ENCODE data around the gene ATP6V0E1.

ATP6V0E1 gene

GRCh38 chr5:172979778-172980177 is 3.8 kb upstream of the ATP6V0E1 start:
- H3K36me3 ChIP-seq (ENCODE audit: low read length): no peaks in the 10 kb centered on the region
- H3K27ac ChIP-seq (ENCODE audit: low read depth, low read length): no peak overlapping the region
- H3K27me3 ChIP-seq (ENCODE audit: low read length): no peaks in the 10 kb centered on the region
- H2AFZ ChIP-seq (ENCODE audit: low read depth, low read length, severe bottlenecking): no peak overlapping the region
- H4K20me1 ChIP-seq (ENCODE audit: low read depth, low read length): no peaks in the 10 kb centered on the region
- H3K4me3 ChIP-seq (ENCODE audit: insufficient read depth, low read length, poor library complexity, severe bottlenecking): no peak overlapping the region
- no peak overlapping the region for H3K9ac ChIP-seq (ENCODE audit: low read length)
- no peak for TF ChIP-seq EZH2phosphoT487 (conservative IDR thresholded peaks at IDR 0.05; ENCODE audit: low read length)
- TF ChIP-seq, protein P1, sequence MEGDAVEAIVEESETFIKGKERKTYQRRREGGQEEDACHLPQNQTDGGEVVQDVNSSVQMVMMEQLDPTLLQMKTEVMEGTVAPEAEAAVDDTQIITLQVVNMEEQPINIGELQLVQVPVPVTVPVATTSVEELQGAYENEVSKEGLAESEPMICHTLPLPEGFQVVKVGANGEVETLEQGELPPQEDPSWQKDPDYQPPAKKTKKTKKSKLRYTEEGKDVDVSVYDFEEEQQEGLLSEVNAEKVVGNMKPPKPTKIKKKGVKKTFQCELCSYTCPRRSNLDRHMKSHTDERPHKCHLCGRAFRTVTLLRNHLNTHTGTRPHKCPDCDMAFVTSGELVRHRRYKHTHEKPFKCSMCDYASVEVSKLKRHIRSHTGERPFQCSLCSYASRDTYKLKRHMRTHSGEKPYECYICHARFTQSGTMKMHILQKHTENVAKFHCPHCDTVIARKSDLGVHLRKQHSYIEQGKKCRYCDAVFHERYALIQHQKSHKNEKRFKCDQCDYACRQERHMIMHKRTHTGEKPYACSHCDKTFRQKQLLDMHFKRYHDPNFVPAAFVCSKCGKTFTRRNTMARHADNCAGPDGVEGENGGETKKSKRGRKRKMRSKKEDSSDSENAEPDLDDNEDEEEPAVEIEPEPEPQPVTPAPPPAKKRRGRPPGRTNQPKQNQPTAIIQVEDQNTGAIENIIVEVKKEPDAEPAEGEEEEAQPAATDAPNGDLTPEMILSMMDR (IDR thresholded peaks at IDR 0.05; ENCODE audit: insufficient read depth, low read length, poor library complexity, severe bottlenecking): no peak
- H3K79me2 ChIP-seq (ENCODE audit: insufficient read depth, low read length): peaks cover 12% of the 10 kb centered on the region
- no peaks in the 10 kb centered on the region for H3K9me2 ChIP-seq (replicated peaks; ENCODE audit: insufficient read depth, low read length)
- no peaks in the 10 kb centered on the region for H3K9me3 ChIP-seq (ENCODE audit: insufficient read depth, low read length)
- no peak overlapping the region for H3K4me2 ChIP-seq (ENCODE audit: low read depth, low read length, poor library complexity, severe bottlenecking)
- H3F3A ChIP-seq (ENCODE audit: insufficient read depth): peaks cover 9% of the 10 kb centered on the region

- TF ChIP-seq, protein P1 (IDR thresholded peaks at IDR 0.05; ENCODE audit: insufficient read depth, low read length, poor library complexity, severe bottlenecking): no peak
- no peak for TF ChIP-seq EZH2phosphoT487 (conservative IDR thresholded peaks at IDR 0.05; ENCODE audit: low read length)
- no peaks in the 10 kb centered on the region for H3K9me3 ChIP-seq (ENCODE audit: insufficient read depth, low read length)
- H4K20me1 ChIP-seq (ENCODE audit: low read depth, low read length): no peaks in the 10 kb centered on the region
- no peak overlapping the region for H3K4me3 ChIP-seq (ENCODE audit: insufficient read depth, low read length, poor library complexity, severe bottlenecking)
- H3K79me2 ChIP-seq (ENCODE audit: insufficient read depth, low read length): peaks cover 32% of the 10 kb centered on the region
- no peak overlapping the region for H3K4me2 ChIP-seq (ENCODE audit: low read depth, low read length, poor library complexity, severe bottlenecking)
- H3K9me2 ChIP-seq (replicated peaks; ENCODE audit: insufficient read depth, low read length): no peaks in the 10 kb centered on the region
- peaks cover 9% of the 10 kb centered on the region for H3F3A ChIP-seq (ENCODE audit: insufficient read depth)
- H3K27ac ChIP-seq (ENCODE audit: low read depth, low read length): no peak overlapping the region
- no peaks in the 10 kb centered on the region for H3K27me3 ChIP-seq (ENCODE audit: low read length)
- H2AFZ ChIP-seq (ENCODE audit: low read depth, low read length, severe bottlenecking): no peak overlapping the region
- no peak overlapping the region for H3K9ac ChIP-seq (ENCODE audit: low read length)
- no peaks in the 10 kb centered on the region for H3K36me3 ChIP-seq (ENCODE audit: low read length)
These were observed 1.6 kb upstream of the ATP6V0E1 start for GRCh38 chr5:172981931-172982330.

DNA sequence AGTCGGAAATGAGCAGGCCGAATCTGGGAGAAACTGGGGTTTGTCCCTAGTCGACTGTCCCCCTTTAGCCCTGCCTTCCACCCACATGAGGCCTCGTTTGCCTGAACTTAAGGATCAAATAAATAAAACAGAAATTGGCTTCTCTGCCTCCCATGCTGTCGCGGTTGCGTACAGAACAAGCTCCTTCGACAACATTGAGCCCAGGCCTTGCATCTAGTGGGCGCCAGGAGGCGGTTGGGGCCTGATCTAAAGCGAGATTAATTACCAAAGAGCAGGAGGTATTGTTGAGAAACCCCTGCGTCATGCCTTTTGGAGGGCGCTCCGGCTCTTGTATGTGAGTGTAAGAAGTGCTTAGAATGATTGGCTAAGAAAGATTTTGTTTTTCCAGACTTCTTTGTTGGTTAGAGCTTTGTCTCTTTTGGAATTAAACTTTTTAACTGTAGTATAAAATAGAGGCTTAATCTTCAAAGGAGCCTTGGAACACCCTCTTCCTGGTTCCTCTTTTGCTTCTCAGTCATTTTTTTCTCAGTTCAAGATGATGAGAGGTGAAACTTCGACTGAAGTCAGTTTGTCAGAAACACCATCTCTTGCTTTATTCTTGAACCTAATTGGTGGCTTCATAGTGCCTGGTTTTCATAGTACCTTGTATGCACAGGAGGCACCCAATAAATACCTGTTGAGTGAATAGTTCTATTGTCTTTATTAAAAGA is 828 bp downstream of the ATP6V0E1 start:
- Histone ChIP-seq H3K79me2 (ENCODE audit: insufficient read depth, low read length) (peaks cover 56% of the 10 kb centered on the region), H3K9me3 (ENCODE audit: insufficient read depth, low read length) (no peaks in the 10 kb centered on the region), H3K27ac (ENCODE audit: low read depth, low read length) (peak overlapping the region; percentile 82)

More for the DNA sequence above, 828 bp downstream of the ATP6V0E1 start:
- Histone ChIP-seq H3K4me3 (ENCODE audit: insufficient read depth, low read length, poor library complexity, severe bottlenecking) (peak overlapping the region; percentile 96), H4K20me1 (ENCODE audit: low read depth, low read length) (0 out of 2 replicates have a peak, but pooled peaks cover 4% of the 10 kb centered on the region), H3K9ac (ENCODE audit: low read length) (peak overlapping the region; percentile 92), H3K27me3 (ENCODE audit: low read length) (no peaks in the 10 kb centered on the region), H3K4me2 (ENCODE audit: low read depth, low read length, poor library complexity, severe bottlenecking) (peak overlapping the region; percentile 63), H3K36me3 (ENCODE audit: low read length) (no peaks in the 10 kb centered on the region), H3F3A (ENCODE audit: insufficient read depth) (peaks cover 9% of the 10 kb centered on the region), H3K9me2 (replicated peaks; ENCODE audit: insufficient read depth, low read length) (no peaks in the 10 kb centered on the region), H2AFZ (ENCODE audit: low read depth, low read length, severe bottlenecking) (peak overlapping the region; percentile 67)
- no peak for TF ChIP-seq EZH2phosphoT487 (conservative IDR thresholded peaks at IDR 0.05; ENCODE audit: low read length)
- TF ChIP-seq, protein P1 (IDR thresholded peaks at IDR 0.05; ENCODE audit: insufficient read depth, low read length, poor library complexity, severe bottlenecking): peak; percentile 49

Data from SU-DHL-6 (cell line).